Mesenchymal stem cell (in vitro differentiated cells and primary cell): Measurements from ENCODE around the gene EXOC1L.
"Not testable (repeated sequence)": the region's sequence is repeated elsewhere in the genome, so short reads cannot be mapped to it uniquely, and the experiment has no call there.

ENCODE experiments used
- DNase-seq: peaks from one replicate; pipeline ENCODE4 v3.0.0-alpha.2; 2013
- H2AFZ ChIP-seq: one replicate; pipeline ENCODE4 v1.6.1; 2013; ENCODE audit warnings: low read depth, mild to moderate bottlenecking, control low read depth, inconsistent platforms, low read length, moderate library complexity
- H2AK5ac ChIP-seq: 2 replicates; pipeline ENCODE4 v1.6.1; 2013; ENCODE audit warnings: low read length, moderate library complexity, mild to moderate bottlenecking, inconsistent platforms; ENCODE audit not compliant: severe bottlenecking
- H2BK120ac ChIP-seq: one replicate; pipeline ENCODE4 v1.6.1; 2013; ENCODE audit warnings: low read depth, mild to moderate bottlenecking, inconsistent platforms, low read length, moderate library complexity
- H2BK12ac ChIP-seq, 2 experiments: one replicate each; pipeline ENCODE4 v1.6.1; 2013; ENCODE audit warnings: inconsistent platforms in 2 of 2, low read length in 2 of 2, mild to moderate bottlenecking in 2 of 2, moderate library complexity in 2 of 2, control low read depth in 1 of 2
- H2BK15ac ChIP-seq: one replicate; pipeline ENCODE4 v1.6.1; 2013; ENCODE audit warnings: mild to moderate bottlenecking, low read depth, inconsistent platforms; ENCODE audit not compliant: poor library complexity, severe bottlenecking
- H2BK5ac ChIP-seq: 2 replicates; pipeline ENCODE4 v1.6.1; 2013; ENCODE audit warnings: low read depth, mild to moderate bottlenecking, low read length, control low read depth, inconsistent platforms; ENCODE audit not compliant: poor library complexity, severe bottlenecking
- H3K14ac ChIP-seq, 2 experiments: one replicate each; pipeline ENCODE4 v1.6.1; 2013; ENCODE audit warnings: inconsistent platforms in 2 of 2, low read length in 2 of 2, control low read depth in 1 of 2, mild to moderate bottlenecking in 1 of 2, moderate library complexity in 1 of 2
- H3K18ac ChIP-seq, 2 experiments: one replicate each; pipeline ENCODE4 v1.6.1; 2013; ENCODE audit warnings: inconsistent platforms in 2 of 2, low read length in 2 of 2, control low read depth in 1 of 2, low read depth in 1 of 2, mild to moderate bottlenecking in 1 of 2
- H3K23ac ChIP-seq, 2 experiments: one replicate each; pipeline ENCODE4 v1.6.1; 2013; ENCODE audit warnings: inconsistent platforms in 2 of 2, low read length in 2 of 2, mild to moderate bottlenecking in 2 of 2, moderate library complexity in 2 of 2, control low read depth in 1 of 2
- H3K27ac ChIP-seq: 2 replicates; pipeline ENCODE4 v1.5.1; 2013; ENCODE audit warnings: mild to moderate bottlenecking, moderate library complexity, low read length, control low read depth, inconsistent platforms; ENCODE audit not compliant: poor library complexity, severe bottlenecking
- H3K27me3 ChIP-seq, 2 experiments: 2 replicates each; pipeline versions ENCODE4 v1.6.1 to v1.7.0; 2013; ENCODE audit warnings: low read length in 2 of 2, mild to moderate bottlenecking in 2 of 2, moderate library complexity in 2 of 2, control low read depth in 1 of 2, inconsistent platforms in 1 of 2; ENCODE audit not compliant: control insufficient read depth in 1 of 2, insufficient read depth in 1 of 2
- H3K36me3 ChIP-seq, 2 experiments: 2 replicates each; pipeline versions ENCODE4 v1.6.1 to v1.7.0; 2013; ENCODE audit warnings: low read length in 2 of 2, control low read depth in 1 of 2, inconsistent platforms in 1 of 2, low read depth in 1 of 2, mild to moderate bottlenecking in 1 of 2; ENCODE audit not compliant: insufficient read depth in 2 of 2, control insufficient read depth in 1 of 2
- H3K4ac ChIP-seq, 2 experiments: one replicate each; pipeline ENCODE4 v1.6.1; 2013; ENCODE audit warnings: inconsistent platforms in 2 of 2, low read length in 2 of 2, mild to moderate bottlenecking in 2 of 2, moderate library complexity in 2 of 2, control low read depth in 1 of 2, low read depth in 1 of 2
- H3K4me1 ChIP-seq: 2 replicates; pipeline ENCODE4 v1.6.1; 2013; ENCODE audit warnings: low read depth, low read length, control low read depth; ENCODE audit not compliant: control insufficient read depth, insufficient read depth
- H3K4me2 ChIP-seq: 2 replicates; pipeline ENCODE4 v1.6.1; 2013; ENCODE audit warnings: low read length, mild to moderate bottlenecking, inconsistent platforms; ENCODE audit not compliant: poor library complexity, severe bottlenecking
- H3K4me3 ChIP-seq, 2 experiments: 2 replicates each; pipeline versions ENCODE4 v1.5.1 to v1.7.0; 2013; ENCODE audit warnings: low read length in 2 of 2, mild to moderate bottlenecking in 2 of 2, control low read depth in 1 of 2, low read depth in 1 of 2; ENCODE audit not compliant: insufficient read depth in 1 of 2
- H3K79me1 ChIP-seq: replicated peaks from 2 replicates; pipeline ENCODE4 v1.6.1; 2013; ENCODE audit warnings: mild to moderate bottlenecking, control low read depth, low read length, inconsistent platforms; ENCODE audit not compliant: poor library complexity, severe bottlenecking
- H3K9ac ChIP-seq: 2 replicates; pipeline ENCODE4 v1.7.0; 2013; ENCODE audit warnings: mild to moderate bottlenecking, low read length, moderate library complexity
- H3K9me3 ChIP-seq: 2 replicates; pipeline ENCODE4 v1.7.0; 2013; ENCODE audit warnings: mild to moderate bottlenecking, low read length; ENCODE audit not compliant: control insufficient read depth
- H4K8ac ChIP-seq: one replicate; pipeline ENCODE4 v1.6.1; 2013; ENCODE audit warnings: inconsistent platforms, mild to moderate bottlenecking, low read length, moderate library complexity
- H4K91ac ChIP-seq: one replicate; pipeline ENCODE4 v1.6.1; 2013; ENCODE audit warnings: mild to moderate bottlenecking, low read length, inconsistent platforms
- WGBS: methylation state at CpG from one replicate; pipeline ENCODE4 v1.1.7; 2013; ENCODE audit warnings: mixed read lengths; 5-methylcytosine and 5-hydroxymethylcytosine counted together

The EXOC1L gene

DNA sequence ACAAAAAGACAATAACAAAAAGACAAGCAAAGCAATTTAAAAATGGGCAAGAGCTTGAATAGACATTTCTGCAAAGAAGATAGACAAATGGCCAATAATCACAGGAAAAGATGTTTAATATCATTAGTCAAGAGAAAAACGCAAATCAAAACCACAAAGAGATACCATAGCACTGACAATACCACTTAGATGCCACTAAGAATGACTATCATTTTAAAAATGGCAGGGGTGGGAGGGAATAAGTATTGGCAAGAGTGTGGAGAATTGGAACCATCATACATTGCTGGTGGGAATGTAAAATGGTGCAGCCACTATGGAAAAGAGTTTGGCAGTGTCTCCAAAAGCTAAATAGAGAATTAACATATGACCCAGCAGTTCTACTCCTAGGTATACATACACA, 18.8 kb downstream of the EXOC1L start:
- no peaks in the 10 kb centered on the region for H3K4me1 ChIP-seq
- no peak overlapping the region for H2AK5ac ChIP-seq
- H3K4ac ChIP-seq, result no peak overlapping the region
- no peaks in the 10 kb centered on the region for H3K79me1 ChIP-seq
- H3K4me2 ChIP-seq, result no peak overlapping the region
- no peak overlapping the region for H3K23ac ChIP-seq
- DNase-seq, result peak; percentile 6
- H2AFZ ChIP-seq, result no peak overlapping the region
- no peak overlapping the region for H3K14ac ChIP-seq
- no peak overlapping the region for H4K91ac ChIP-seq
- no peak overlapping the region for H3K4me3 ChIP-seq
- H3K9me3 ChIP-seq, result peaks cover 17% of the 10 kb centered on the region
- no peak overlapping the region for H3K18ac ChIP-seq
- H3K27me3 ChIP-seq, result no peaks in the 10 kb centered on the region
- no peak overlapping the region for H4K8ac ChIP-seq
- no peaks in the 10 kb centered on the region for H3K36me3 ChIP-seq
- H3K9ac ChIP-seq, result no peak overlapping the region
- no peak overlapping the region for H2BK120ac ChIP-seq
- H3K27ac ChIP-seq, result no peak overlapping the region
- no peak overlapping the region for H2BK5ac ChIP-seq
- no peak overlapping the region for H2BK12ac ChIP-seq
- no CpG with 5 or more reads among the region's 1 CpG for WGBS
- no peak overlapping the region for H2BK15ac ChIP-seq

DNA sequence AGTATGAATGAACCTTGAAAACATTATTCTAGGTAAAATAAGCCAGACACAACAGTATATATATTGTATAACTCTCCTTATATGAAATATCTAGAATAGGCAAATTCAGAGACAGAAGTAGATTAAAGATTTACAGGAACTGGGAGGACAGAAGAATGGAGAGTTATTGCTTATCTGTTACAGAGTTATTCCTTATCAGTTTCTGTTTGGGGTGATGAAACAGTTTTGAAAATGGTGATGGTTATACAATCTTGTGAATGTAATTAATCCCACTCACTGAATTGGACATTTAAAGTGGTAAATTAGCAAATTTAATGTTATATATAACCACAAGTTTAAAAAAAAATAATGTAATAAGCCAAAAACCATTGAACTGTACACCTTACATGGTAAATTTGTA, 19.4 kb downstream of the EXOC1L start:
- no peaks in the 10 kb centered on the region for H3K36me3 ChIP-seq
- no peak overlapping the region for H2AK5ac ChIP-seq
- H3K4me3 ChIP-seq, result no peak overlapping the region
- no peak overlapping the region for H3K23ac ChIP-seq
- no peak for DNase-seq
- no peak overlapping the region for H2BK15ac ChIP-seq
- no peak overlapping the region for H3K9ac ChIP-seq
- H4K91ac ChIP-seq, result no peak overlapping the region
- H4K8ac ChIP-seq, result no peak overlapping the region
- no peaks in the 10 kb centered on the region for H3K27me3 ChIP-seq
- no peak overlapping the region for H3K4ac ChIP-seq
- H3K4me1 ChIP-seq, result no peaks in the 10 kb centered on the region
- no peaks in the 10 kb centered on the region for H3K79me1 ChIP-seq
- no peak overlapping the region for H3K27ac ChIP-seq
- H3K9me3 ChIP-seq, result peaks cover 17% of the 10 kb centered on the region
- H2BK120ac ChIP-seq, result no peak overlapping the region
- H3K18ac ChIP-seq, result no peak overlapping the region
- H3K4me2 ChIP-seq, result no peak overlapping the region
- H2BK5ac ChIP-seq, result no peak overlapping the region
- no peak overlapping the region for H2AFZ ChIP-seq
- no peak overlapping the region for H3K14ac ChIP-seq
- H2BK12ac ChIP-seq, result no peak overlapping the region

DNA sequence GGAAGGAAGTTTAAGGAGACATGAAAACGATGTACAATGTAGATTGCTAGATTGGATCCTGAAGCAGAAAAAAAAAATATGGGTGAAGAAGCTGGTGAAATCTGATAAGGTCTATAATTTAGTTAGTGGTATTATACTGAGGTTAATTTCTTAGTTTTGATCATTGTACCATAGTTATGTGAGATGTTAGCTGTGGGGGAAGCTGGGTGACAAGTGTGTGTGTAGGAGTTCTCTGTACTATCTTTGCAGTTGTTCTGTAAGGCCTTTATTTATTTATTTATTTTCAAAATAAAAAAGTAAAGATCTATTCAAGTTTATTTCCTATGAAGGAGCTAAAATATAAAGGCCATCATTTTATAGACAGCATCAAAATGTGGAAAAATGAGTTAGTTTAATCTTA, 21.4 kb downstream of the EXOC1L start:
- Histone ChIP-seq H4K8ac (no peak overlapping the region), H2BK120ac (no peak overlapping the region), H2BK12ac (no peak overlapping the region), H3K4ac (no peak overlapping the region), H3K27me3 (no peaks in the 10 kb centered on the region), H2AK5ac (no peak overlapping the region), H3K36me3 (no peaks in the 10 kb centered on the region), H4K91ac (no peak overlapping the region), H2AFZ (no peak overlapping the region), H3K9me3 (peaks cover 17% of the 10 kb centered on the region), H3K9ac (no peak overlapping the region), H3K23ac (no peak overlapping the region), H3K18ac (no peak overlapping the region), H3K4me1 (no peaks in the 10 kb centered on the region), H3K14ac (no peak overlapping the region), H3K79me1 (no peaks in the 10 kb centered on the region), H2BK15ac (no peak overlapping the region), H3K27ac (no peak overlapping the region), H3K4me3 (no peak overlapping the region), H2BK5ac (no peak overlapping the region), H3K4me2 (no peak overlapping the region)
- no peak for DNase-seq
- 95% methylated on average over 1 of the region's 1 CpG for WGBS

DNA sequence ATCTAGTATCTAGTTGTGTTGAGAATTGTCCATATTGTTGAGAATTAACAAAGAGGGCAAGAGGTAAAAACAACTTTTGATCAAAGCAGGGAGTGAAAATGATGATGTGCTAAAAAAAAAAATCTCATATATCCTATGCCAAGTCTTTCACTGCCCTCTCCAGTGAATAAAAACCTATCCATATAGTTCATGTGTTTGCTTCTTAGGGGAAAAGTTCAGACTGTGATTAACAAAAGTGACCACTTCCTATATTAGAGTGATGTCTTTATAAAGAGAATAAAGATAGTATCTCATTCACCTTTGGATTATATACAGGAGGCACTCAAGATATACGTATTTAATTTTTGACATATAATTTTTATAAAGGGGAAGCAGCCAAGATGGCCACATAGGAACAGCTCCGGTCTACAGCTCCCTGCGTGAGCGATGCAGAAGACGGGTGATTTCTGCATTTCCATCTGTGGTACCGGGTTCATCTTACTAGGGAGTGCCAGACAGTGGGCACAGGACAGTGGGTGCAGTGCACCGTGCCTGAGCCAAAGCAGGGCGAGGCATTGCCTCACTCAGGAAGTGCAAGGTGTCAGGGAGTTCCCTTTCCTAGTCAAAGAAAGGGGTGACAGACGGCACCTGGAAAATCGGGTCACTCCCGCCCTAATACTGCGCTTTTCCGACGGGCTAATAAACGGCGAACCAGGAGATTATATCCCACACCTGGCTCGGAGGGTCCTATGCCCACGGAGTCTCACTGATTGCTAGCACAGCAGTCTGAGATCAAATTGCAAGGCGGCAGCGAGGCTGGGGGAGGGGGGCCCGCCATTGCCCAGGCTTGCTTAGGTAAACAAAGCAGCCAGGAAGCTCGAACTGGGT, 22.0 kb downstream of the EXOC1L start:
- not testable (repeated sequence) for H3K79me1 ChIP-seq, H3K4me2 ChIP-seq, DNase-seq, H3K14ac ChIP-seq, H3K4ac ChIP-seq, H3K9ac ChIP-seq, H3K23ac ChIP-seq, H3K36me3 ChIP-seq, H3K4me1 ChIP-seq, H3K27me3 ChIP-seq, H3K4me3 ChIP-seq, H2AK5ac ChIP-seq, H2BK12ac ChIP-seq, H2BK15ac ChIP-seq, H3K27ac ChIP-seq, H2BK5ac ChIP-seq
- Histone ChIP-seq H4K8ac (peak overlapping the region; percentile 88), H2BK120ac (peak overlapping the region; percentile 19), H3K9me3 (peaks cover 14% of the 10 kb centered on the region), H3K18ac (peak overlapping the region; percentile 46 to 75), H2AFZ (peak overlapping the region; percentile 30), H4K91ac (peak overlapping the region; percentile 93)
- 74% methylated on average over 18 of the region's 22 CpGs for WGBS
